ENCODE measurements around the gene LYRM7.
"Not testable (repeated sequence)": the region's sequence is repeated elsewhere in the genome, so short reads cannot be mapped to it uniquely, and the experiment has no call there.

GRCh38 chr5:131254025-131254424 is 83.3 kb downstream of the LYRM7 start:
- TF ChIP-seq YY1 (IDR thresholded peaks at IDR 0.05; ENCODE audit: insufficient read depth, insufficient read length); SUZ12 (IDR thresholded peaks at IDR 0.05; ENCODE audit: extremely low read depth, insufficient read depth, insufficient read length); ZNF274 (IDR thresholded peaks at IDR 0.05; ENCODE audit: low read depth, low read length): not testable (repeated sequence)

Data from NT2/D1 (cell line).